ENCODE measurements around the gene RP2. TPM values are rescaled to one million over a fixed set of nuclear protein-coding genes. Genes with fewer than 3 reads are reported as not detected.

RP2 gene
- total and polyA plus RNA-seq, 2 of the 8 experiments (the other 6 are each of a cell fraction or from before 2014, with no cell fraction given): 2.2 to 6.9 TPM

GRCh38 chrX:46865281-46865680, 28.4 kb downstream of the RP2 start:
- Histone ChIP-seq H3K23ac (ENCODE audit: insufficient read length) (no peak overlapping the region), H3K9ac (replicated peaks in 1 of 4; ENCODE audit: extremely low read depth in 1 of 4, low read depth in 3 of 4, low read length in 3 of 4) (no peak overlapping the region), H4K5ac (ENCODE audit: insufficient read length, low read depth, low read length) (no peak overlapping the region), H3K79me2 (ENCODE audit: control insufficient read depth in 1 of 2, insufficient read depth in 2 of 2, low read length in 2 of 2) (no peaks in the 10 kb centered on the region), H4K20me1 (replicated peaks in 1 of 2; ENCODE audit: control insufficient read depth in 1 of 2, insufficient read depth in 2 of 2, low read length in 2 of 2) (no peaks in the 10 kb centered on the region), H2BK12ac (ENCODE audit: low read depth, low read length) (no peak overlapping the region), H3K4ac (replicated peaks; ENCODE audit: insufficient read length, low read depth, low read length) (no peak overlapping the region), H3K18ac (ENCODE audit: extremely low read depth, low read length) (no peak overlapping the region), H3K4me1 (replicated peaks in 1 of 4; ENCODE audit: control insufficient read depth in 3 of 4, insufficient read depth in 4 of 4, low read length in 3 of 4) (no peaks in the 10 kb centered on the region), H2AFZ (ENCODE audit: low read length) (no peak overlapping the region), H3K56ac (replicated peaks; ENCODE audit: insufficient read length, low read depth, low read length) (no peak overlapping the region), H2BK5ac (ENCODE audit: low read depth, low read length) (no peak overlapping the region), H2BK15ac (ENCODE audit: low read length) (no peak overlapping the region), H3K23me2 (ENCODE audit: low read depth, low read length) (no peaks in the 10 kb centered on the region), H2AK5ac (ENCODE audit: low read depth, low read length) (no peak overlapping the region), H3K9me3 (ENCODE audit: insufficient read depth in 2 of 2, low read depth in 1 of 2, low read length in 1 of 2) (no peaks in the 10 kb centered on the region), H4K8ac (ENCODE audit: extremely low read depth, insufficient read depth, low read length) (no peak overlapping the region), H3K27me3 (replicated peaks in 1 of 4; ENCODE audit: control insufficient read depth in 3 of 4, extremely low read depth in 1 of 4, insufficient read depth in 3 of 4, low read length in 3 of 4) (no peaks in the 10 kb centered on the region), H3K79me1 (ENCODE audit: low read depth, low read length) (no peaks in the 10 kb centered on the region), H3K4me3 (ENCODE audit: extremely low read depth in 1 of 4, insufficient read depth in 2 of 4, low read depth in 3 of 4, low read length in 4 of 4) (no peak overlapping the region), H3K27ac (ENCODE audit: low read depth, low read length) (no peak overlapping the region), H3K14ac (ENCODE audit: insufficient read length) (no peak overlapping the region), H2BK20ac (ENCODE audit: low read length) (no peak overlapping the region), H2BK120ac (replicated peaks; ENCODE audit: low read depth, low read length) (no peak overlapping the region), H4K91ac (replicated peaks; ENCODE audit: insufficient read length, low read length) (no peak overlapping the region), H3K36me3 (ENCODE audit: control insufficient read depth in 2 of 4, insufficient read depth in 4 of 4, low read length in 3 of 4) (no peaks in the 10 kb centered on the region), H3K4me2 (ENCODE audit: insufficient read depth in 1 of 2, low read depth in 2 of 2, low read length in 2 of 2) (no peak overlapping the region)
- POLR2A ChIA-PET (ENCODE audit: partially characterized antibody): no interaction called here
- TF ChIP-seq POLR2A (IDR thresholded peaks at IDR 0.05; ENCODE audit: control extremely low read depth in 1 of 2, low read depth in 2 of 2, low read length in 2 of 2) (no peak), SIRT6 (IDR thresholded peaks at IDR 0.05; ENCODE audit: low read length) (no peak), TCF12 (IDR thresholded peaks at IDR 0.05; ENCODE audit: low read depth, low read length) (no peak), ATF3 (IDR thresholded peaks at IDR 0.05; ENCODE audit: insufficient read depth, low read depth, low read length) (no peak), TAF1 (IDR thresholded peaks at IDR 0.05; ENCODE audit: low read depth, low read length) (no peak), BCL11A (IDR thresholded peaks at IDR 0.05; ENCODE audit: low read depth in 2 of 2, low read length in 2 of 2) (no peak), POLR2AphosphoS5 (IDR thresholded peaks at IDR 0.05; ENCODE audit: low read depth, low read length) (no peak), BACH1 (IDR thresholded peaks at IDR 0.05; ENCODE audit: low read length) (no peak), SP2 (IDR thresholded peaks at IDR 0.05; ENCODE audit: low read length) (no peak), ZNF274 (IDR thresholded peaks at IDR 0.05; ENCODE audit: borderline replicate concordance, extremely low read depth, low read length) (no peak), HDAC2 (IDR thresholded peaks at IDR 0.05; ENCODE audit: borderline replicate concordance in 1 of 2, low read depth in 2 of 2, low read length in 2 of 2) (no peak), ATF2 (IDR thresholded peaks at IDR 0.05; ENCODE audit: low read length) (no peak)
- no peak for FAIRE-seq
- DNase-seq (ENCODE audit: low read depth in 1 of 2, low spot score in 2 of 2): no peak
- WGBS, 2 experiments (ENCODE audit: extremely low coverage in 1 of 2, insufficient coverage in 1 of 2, insufficient read length in 1 of 2, insufficient replicate concordance in 2 of 2, low coverage in 1 of 2, low lambda C conversion rate in 2 of 2, missing lambda C conversion rate in 1 of 2): 100% methylated on average over 4 of the region's 4 CpGs; no CpG with 5 or more reads in 1 of the 2 experiments
- CTCF ChIA-PET (ENCODE audit: partially characterized antibody): no interaction called here
